ENCODE measurements around the gene ZNF169. TPM values are rescaled to one million over a fixed set of nuclear protein-coding genes. Genes with fewer than 3 reads are reported as not detected.
"Not testable (repeated sequence)": the region's sequence is repeated elsewhere in the genome, so short reads cannot be mapped to it uniquely, and the experiment has no call there.

The ZNF169 gene
- total RNA-seq, 3 donors from 2014 or later (not counting 1 experiment from before 2014, with no cell fraction given), result 4.6 to 11.3 (median 8.9) TPM

DNA sequence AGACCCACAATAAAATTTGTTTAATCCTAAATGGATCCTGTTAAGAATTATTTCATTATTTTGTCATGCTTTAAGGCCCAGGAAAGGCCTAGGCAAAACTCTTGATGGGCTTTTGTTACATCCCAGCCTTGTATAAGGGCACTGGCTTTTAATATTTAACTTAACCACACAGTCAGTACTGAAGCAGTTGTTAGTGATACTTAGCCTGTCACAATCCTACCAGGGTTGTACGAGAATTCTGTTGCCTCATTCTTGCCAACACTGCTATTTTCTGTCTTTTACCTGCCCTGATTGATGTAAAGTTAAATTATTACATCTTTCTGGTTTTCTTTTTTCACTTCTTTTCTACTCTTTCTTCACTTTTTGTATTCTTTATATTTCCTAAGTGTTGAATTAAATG, 10.9 kb downstream of the ZNF169 start:
- H3K27ac Mint-ChIP-seq, result no peak overlapping the region
- peaks cover 10 to 23% of the 10 kb centered on the region in 2 donors for H3K4me1 Mint-ChIP-seq
- Histone ChIP-seq H3K36me3 (ENCODE audit: control insufficient read depth, insufficient read depth, low read length) (no peaks in the 10 kb centered on the region), H3K27me3 (ENCODE audit: control insufficient read depth, insufficient read depth, low read length) (no peaks in the 10 kb centered on the region), H3K27ac (ENCODE audit: low read length) (no peak overlapping the region), H3K4me1 (ENCODE audit: control insufficient read depth, insufficient read depth, low read length) (no peaks in the 10 kb centered on the region), H3K9me3 (ENCODE audit: control insufficient read depth, insufficient read depth, low read length) (peaks cover 3% of the 10 kb centered on the region), H3K4me3 (ENCODE audit: low read length) (no peak overlapping the region)
- H3K9me3 Mint-ChIP-seq, result no peaks in the 10 kb centered on the region
- TF ChIP-seq, protein P1, sequence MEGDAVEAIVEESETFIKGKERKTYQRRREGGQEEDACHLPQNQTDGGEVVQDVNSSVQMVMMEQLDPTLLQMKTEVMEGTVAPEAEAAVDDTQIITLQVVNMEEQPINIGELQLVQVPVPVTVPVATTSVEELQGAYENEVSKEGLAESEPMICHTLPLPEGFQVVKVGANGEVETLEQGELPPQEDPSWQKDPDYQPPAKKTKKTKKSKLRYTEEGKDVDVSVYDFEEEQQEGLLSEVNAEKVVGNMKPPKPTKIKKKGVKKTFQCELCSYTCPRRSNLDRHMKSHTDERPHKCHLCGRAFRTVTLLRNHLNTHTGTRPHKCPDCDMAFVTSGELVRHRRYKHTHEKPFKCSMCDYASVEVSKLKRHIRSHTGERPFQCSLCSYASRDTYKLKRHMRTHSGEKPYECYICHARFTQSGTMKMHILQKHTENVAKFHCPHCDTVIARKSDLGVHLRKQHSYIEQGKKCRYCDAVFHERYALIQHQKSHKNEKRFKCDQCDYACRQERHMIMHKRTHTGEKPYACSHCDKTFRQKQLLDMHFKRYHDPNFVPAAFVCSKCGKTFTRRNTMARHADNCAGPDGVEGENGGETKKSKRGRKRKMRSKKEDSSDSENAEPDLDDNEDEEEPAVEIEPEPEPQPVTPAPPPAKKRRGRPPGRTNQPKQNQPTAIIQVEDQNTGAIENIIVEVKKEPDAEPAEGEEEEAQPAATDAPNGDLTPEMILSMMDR (IDR thresholded peaks at IDR 0.05), result no peak
- H3K36me3 Mint-ChIP-seq, result no peaks in the 10 kb centered on the region
- ATAC-seq (no peak), DNase-seq (no peak)
- WGBS (ENCODE audit: insufficient coverage), result 100% methylated on average over 1 of the region's 1 CpG
- H3K4me3 Mint-ChIP-seq, result no peak overlapping the region
- no peaks in the 10 kb centered on the region for H3K27me3 Mint-ChIP-seq (ENCODE audit: low read depth in 2 of 2)
- intact Hi-C loops (cut with micrococcal nuclease), result no loop called here

DNA sequence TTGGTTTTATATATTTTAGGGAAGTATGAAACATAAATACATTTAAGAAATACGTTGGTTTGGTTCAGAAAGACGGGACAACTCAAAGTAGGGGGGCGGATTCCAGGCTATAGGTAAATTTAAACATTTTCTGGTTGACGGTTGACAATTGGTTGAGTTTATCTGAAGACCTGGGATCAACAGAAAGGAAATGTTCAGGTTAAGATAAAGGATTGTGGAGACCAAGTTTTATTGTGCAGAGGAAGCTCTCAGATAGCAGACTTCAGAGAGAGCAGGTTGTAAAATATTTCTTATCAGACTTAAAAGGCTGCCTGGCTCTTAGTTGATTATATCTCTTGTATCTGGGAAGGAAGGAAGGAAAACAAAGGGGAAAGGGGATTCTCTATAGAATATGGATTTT, 17.9 kb downstream of the ZNF169 start:
- H3K4me3 ChIP-seq (ENCODE audit: low read length); H3K4me3 Mint-ChIP-seq; H3K9me3 Mint-ChIP-seq; ATAC-seq; H3K4me1 ChIP-seq (ENCODE audit: control insufficient read depth, insufficient read depth, low read length); intact Hi-C loops (cut with micrococcal nuclease); H3K27me3 Mint-ChIP-seq (ENCODE audit: low read depth in 2 of 2); H3K27ac Mint-ChIP-seq; H3K27ac ChIP-seq (ENCODE audit: low read length); H3K27me3 ChIP-seq (ENCODE audit: control insufficient read depth, insufficient read depth, low read length); DNase-seq; H3K9me3 ChIP-seq (ENCODE audit: control insufficient read depth, insufficient read depth, low read length): not testable (repeated sequence)
- peaks cover 24% of the 10 kb centered on the region for H3K36me3 ChIP-seq (ENCODE audit: control insufficient read depth, insufficient read depth, low read length)
- H3K36me3 Mint-ChIP-seq, result peaks cover 28% of the 10 kb centered on the region
- peaks cover 21 to 34% of the 10 kb centered on the region in 2 donors for H3K4me1 Mint-ChIP-seq
- 96% methylated on average over 4 of the region's 4 CpGs for WGBS (ENCODE audit: insufficient coverage)

DNA sequence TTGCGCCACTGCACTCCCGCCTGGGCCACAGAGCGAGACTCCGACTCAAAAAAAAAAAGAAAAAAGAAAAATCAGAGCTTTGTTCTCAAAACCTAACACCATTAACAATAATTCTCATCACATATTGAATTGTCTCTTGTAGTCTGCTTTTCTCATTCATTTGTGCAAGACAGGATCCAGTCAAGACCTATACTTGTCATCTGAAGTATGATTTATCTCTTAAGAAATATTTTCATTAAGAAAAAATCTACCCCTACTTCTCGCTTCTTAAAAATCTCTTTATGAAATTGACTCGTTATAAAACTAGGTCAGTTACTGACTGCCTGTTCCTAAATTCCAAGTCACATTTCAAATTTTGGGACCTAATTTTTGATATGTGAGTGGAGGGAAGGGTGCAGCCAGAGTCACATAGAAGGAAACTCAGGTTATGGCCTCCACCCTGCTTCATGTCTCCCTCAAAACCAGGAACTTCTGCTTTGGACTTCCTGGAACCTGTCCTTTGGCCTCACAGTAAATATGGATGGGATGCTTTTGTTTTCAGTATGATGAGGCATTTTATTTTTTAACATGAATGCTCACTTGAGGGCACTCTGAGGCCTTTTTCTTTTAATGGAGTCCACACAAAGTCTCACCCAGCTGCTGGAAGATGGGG, 18.9 kb downstream of the ZNF169 start:
- ATAC-seq (no peak), DNase-seq (no peak)
- no peak overlapping the region for H3K4me3 Mint-ChIP-seq
- peaks cover 0 to 6% of the 10 kb centered on the region in 2 donors for H3K9me3 Mint-ChIP-seq
- 97% methylated on average over 5 of the region's 6 CpGs for WGBS (ENCODE audit: insufficient coverage)
- no peak overlapping the region for H3K27ac ChIP-seq (ENCODE audit: low read length)
- peaks cover 24% of the 10 kb centered on the region for H3K36me3 ChIP-seq (ENCODE audit: control insufficient read depth, insufficient read depth, low read length)
- no peaks in the 10 kb centered on the region for H3K4me1 ChIP-seq (ENCODE audit: control insufficient read depth, insufficient read depth, low read length)
- peaks cover 28% of the 10 kb centered on the region for H3K36me3 Mint-ChIP-seq
- H3K4me3 ChIP-seq (ENCODE audit: low read length), result no peak overlapping the region
- H3K4me1 Mint-ChIP-seq, result peaks cover 13 to 24% of the 10 kb centered on the region in 2 donors
- intact Hi-C loops (cut with micrococcal nuclease), result no loop called here
- TF ChIP-seq, protein P1 (IDR thresholded peaks at IDR 0.05), result no peak
- peaks cover 4% of the 10 kb centered on the region for H3K9me3 ChIP-seq (ENCODE audit: control insufficient read depth, insufficient read depth, low read length)
- H3K27ac Mint-ChIP-seq, result no peak overlapping the region
- no peaks in the 10 kb centered on the region for H3K27me3 Mint-ChIP-seq (ENCODE audit: low read depth in 2 of 2)
- H3K27me3 ChIP-seq (ENCODE audit: control insufficient read depth, insufficient read depth, low read length), result no peaks in the 10 kb centered on the region

DNA sequence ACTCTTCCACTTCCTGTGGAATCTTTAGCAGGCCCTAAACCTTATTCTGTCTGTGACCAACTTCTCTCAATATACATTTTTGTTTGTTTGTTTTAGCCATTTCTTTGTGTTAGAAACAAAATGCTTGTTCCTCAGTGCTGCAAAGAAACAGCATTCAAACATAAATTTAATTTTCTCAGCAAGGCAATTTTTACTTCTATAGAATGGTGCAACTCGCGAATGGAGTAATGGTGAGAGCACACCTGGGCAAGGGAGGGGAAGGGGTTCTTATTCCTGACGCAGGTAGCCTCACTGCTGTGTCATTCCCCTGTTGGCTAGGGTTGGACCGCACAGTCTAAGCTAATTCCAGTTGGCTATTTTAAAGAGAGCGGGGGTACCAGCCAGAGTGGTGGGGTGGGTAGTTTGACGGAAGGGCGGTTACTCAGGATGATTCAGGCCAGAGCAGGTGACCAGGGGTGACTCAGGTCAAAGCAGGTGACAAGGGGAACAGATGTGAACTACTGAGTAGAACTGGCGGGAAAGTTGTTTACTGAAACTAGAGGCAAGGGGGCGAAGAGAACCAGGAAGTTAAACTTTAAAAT, 21.4 kb downstream of the ZNF169 start:
- Histone ChIP-seq H3K36me3 (ENCODE audit: control insufficient read depth, insufficient read depth, low read length) (peaks cover 24% of the 10 kb centered on the region), H3K4me3 (ENCODE audit: low read length) (no peak overlapping the region), H3K27ac (ENCODE audit: low read length) (no peak overlapping the region), H3K9me3 (ENCODE audit: control insufficient read depth, insufficient read depth, low read length) (peaks cover 4% of the 10 kb centered on the region), H3K4me1 (ENCODE audit: control insufficient read depth, insufficient read depth, low read length) (no peaks in the 10 kb centered on the region), H3K27me3 (ENCODE audit: control insufficient read depth, insufficient read depth, low read length) (no peaks in the 10 kb centered on the region)
- 98% methylated on average over 8 of the region's 9 CpGs for WGBS (ENCODE audit: insufficient coverage)
- Mint-ChIP-seq H3K27ac (no peak overlapping the region), H3K4me1 (peaks cover 7 to 15% of the 10 kb centered on the region in 2 donors), H3K36me3 (peaks cover 28% of the 10 kb centered on the region), H3K27me3 (ENCODE audit: low read depth in 2 of 2) (no peaks in the 10 kb centered on the region), H3K4me3 (no peak overlapping the region), H3K9me3 (peaks cover 0 to 6% of the 10 kb centered on the region in 2 donors)
- no peak for DNase-seq
- intact Hi-C loops (cut with micrococcal nuclease), result no loop called here
- TF ChIP-seq, protein P1 (IDR thresholded peaks at IDR 0.05), result no peak
- no peak for ATAC-seq
